HG02870 (cell line): ENCODE measurements around the gene HHIPL2.

Experiments used
- ATAC-seq: cut with Tn5 transposase; IDR thresholded peaks from one replicate; pipeline ENCODE4 v1.9.1; 2021; ENCODE audit warnings: mild to moderate bottlenecking, moderate library complexity; ENCODE audit not compliant: unreplicated experiment

The HHIPL2 gene

GRCh38 chr1:222547944-222548671 lies at the start of gene HHIPL2:
Gene HHIPL2, minus strand, starts transcription at chr1:222548104. Its CDS starts 60 bp downstream, at chr1:222548044.
- ATAC-seq = no peak

GRCh38 chr1:222596696-222597095 lies 48.8 kb upstream of the HHIPL2 start:
- ATAC-seq = no peak

DNA sequence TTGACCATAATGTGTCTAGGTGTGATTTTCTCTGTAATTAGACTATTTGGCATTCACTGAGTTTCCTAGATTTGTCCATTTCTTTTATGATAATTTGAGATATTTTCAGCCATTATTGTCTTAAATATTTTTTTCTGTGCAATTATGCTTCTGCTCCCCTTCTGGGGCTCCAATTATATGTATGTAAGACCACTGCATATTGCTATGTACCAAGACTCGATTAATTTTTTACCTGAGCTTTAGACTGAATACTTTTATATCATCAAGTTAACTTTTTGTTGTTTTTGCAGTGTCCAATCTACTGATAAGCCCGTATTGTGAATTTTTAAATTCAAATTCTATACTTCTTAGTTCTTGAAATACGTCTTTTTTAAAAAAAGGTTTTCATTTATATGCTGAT lies 46.9 kb upstream of the HHIPL2 start:
- no peak for ATAC-seq

DNA sequence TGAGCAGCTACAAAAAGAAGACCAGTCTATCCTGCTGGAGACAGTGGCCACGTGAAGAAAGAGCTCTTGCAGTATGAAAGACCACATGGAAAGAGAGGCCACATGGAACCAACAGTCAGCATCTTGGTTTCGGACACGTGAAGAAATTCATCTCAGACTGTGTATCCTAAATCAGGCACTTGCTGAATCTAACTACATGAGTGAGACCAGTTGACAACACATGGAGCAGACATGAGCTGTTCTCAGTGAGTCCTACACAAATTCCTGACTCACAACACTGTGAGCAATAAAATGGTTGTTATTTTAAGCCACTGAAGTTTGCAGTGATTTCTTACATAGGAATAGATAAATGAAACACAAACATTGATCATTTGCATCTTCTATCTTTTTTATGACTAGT lies 44.3 kb upstream of the HHIPL2 start:
- ATAC-seq = no peak

DNA sequence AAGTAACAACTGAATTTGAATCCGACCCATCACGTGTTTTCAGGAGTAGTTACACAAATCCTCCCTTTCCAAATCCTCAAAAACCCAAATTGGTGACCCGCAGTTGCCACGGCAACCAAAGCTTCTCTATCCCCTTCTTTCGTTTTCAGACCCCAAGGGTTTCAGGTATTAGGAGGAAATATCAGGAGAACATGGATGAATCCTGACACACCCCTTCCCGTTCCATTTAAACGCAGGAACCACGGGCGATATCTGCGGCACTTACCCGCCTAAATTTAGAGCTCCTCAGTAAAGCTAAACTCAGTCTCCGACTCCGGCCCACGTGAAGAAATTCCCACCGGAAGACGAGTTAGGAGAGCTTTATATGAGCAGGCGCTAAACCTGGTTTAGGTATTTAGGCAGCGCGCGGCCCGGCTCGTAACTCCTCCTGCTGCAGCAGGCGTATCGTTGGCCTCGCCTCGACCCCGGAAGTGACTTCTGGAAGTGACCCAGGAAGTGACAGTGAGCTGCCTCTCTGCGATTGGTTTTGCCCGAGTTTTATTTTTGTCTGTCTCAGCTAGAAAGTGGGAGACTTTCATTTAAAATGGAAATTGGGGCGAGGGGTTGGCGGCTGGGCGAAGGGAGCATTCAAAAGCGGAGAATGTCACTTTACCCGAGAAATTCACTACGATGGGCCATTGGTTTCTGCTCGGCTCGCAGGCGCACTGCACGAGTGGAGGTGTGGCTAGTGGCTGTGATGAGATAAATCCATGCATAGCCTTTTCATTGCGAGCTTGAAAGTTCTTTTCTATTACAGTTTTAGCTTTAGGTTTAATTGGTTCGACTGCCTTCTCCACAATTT lies 41.8 kb upstream of the HHIPL2 start, which contains the start of gene TAF1A:
TAF1A (minus strand) TSS at position 472 of the 841 bp plus-strand sequence.
- peak; percentile 100 for ATAC-seq

DNA sequence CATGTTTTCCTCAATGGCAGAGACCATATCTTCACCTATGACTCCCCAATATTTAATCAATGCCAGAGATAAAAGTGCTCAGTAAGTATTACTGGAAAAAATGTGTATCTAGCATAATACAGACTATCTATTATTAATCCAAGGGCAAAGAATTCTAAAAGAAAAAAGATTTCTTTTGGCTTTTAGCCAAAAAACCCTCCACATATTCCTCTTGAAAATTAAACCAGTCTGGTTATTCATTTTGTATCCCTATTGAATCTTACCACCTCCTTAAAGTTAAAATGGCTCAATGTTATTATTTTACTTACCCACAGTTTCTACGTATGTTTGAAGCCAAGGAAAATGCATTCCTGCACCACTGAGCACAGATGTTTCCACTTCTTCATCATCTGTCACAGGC lies 40.2 kb upstream of the HHIPL2 start:
- ATAC-seq = no peak

- ATAC-seq = no peak
Measured at GRCh38 chr1:222586842-222587241, 38.9 kb upstream of the HHIPL2 start.

DNA sequence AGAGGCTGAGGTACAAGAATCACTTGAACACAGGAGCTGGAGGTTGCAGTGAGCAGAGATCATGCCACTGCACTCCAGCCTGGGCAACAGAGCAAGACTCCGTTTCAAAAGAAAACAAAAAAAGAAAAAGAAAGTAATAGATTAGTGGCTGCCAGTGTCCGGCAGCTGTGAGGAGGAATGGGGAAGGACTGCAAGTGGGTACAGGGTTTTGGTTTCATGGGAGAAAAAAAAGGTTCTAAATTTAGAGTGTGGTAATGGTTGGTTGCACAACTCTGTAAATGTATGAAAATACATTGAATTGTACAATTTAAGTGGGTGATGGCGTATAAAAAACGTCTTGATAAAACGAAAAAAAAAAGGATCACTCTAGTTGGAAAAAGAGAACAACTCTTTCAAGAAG lies 35.2 kb upstream of the HHIPL2 start:
- ATAC-seq = peak; percentile 65

- peak; percentile 53 for ATAC-seq
Measured at GRCh38 chr1:222582099-222582774, 34.3 kb upstream of the HHIPL2 start.

GRCh38 chr1:222579316-222579715 lies 31.4 kb upstream of the HHIPL2 start:
- ATAC-seq = no peak

DNA sequence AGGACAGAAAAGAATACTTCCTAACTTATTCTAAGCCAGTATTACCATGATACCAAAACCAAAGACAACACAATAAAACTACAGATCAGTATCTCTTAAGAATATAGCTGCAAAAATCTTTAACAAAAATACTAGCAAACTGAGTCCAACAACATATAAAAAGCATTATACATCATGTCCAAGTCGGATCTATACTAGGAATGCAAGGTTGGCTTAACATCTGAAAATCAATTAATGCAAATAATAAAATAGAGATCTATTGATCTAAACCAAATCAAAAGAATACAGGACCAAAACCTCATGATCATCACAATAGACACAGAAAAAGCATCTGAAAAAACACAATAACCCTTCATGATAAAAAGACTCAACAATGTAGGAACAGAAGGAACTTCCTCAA lies 22.9 kb upstream of the HHIPL2 start:
- ATAC-seq = no peak

DNA sequence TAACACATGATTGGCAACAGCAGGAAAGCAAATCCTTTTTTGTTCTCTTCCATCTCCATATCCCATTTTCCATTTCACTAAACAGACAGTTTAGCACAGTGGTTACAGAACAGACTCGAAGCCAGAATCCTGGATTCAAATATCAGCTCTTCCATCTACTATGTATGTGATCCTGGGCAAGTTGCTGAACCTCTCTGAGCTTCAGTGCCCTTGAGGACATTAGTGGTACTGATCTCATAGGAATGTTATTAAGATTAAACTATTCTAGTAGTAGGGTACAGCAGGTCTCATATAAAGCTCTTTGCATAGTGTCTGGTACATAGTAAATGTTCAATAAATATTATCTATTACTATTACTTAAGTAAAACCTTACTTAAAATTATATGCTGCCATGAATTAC lies 13.8 kb upstream of the HHIPL2 start:
- ATAC-seq = no peak

GRCh38 chr1:222557574-222557973 lies 9.7 kb upstream of the HHIPL2 start:
- ATAC-seq = no peak

GRCh38 chr1:222557148-222557547 lies 9.2 kb upstream of the HHIPL2 start:
- ATAC-seq = no peak

- ATAC-seq = no peak
Measured at GRCh38 chr1:222555992-222556615, 8.2 kb upstream of the HHIPL2 start.

DNA sequence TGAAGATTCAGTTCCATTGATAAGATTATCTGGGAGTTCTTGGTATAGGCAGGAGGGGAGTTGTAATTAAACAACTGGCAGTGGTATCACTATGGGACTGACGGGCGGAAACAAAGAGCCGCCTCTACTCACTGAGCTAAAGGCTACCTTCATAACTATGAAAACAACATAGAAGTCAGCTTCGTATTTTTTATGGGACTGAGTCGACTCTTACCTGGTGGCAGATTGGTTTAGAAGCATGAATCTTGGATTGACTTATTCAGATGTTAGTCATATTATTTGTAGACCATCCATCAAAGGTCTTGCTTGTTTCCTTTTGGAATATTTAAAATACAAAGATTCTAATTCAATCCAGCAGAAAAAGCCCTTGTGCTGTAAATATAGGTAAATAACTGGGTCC lies 6.3 kb upstream of the HHIPL2 start:
- no peak for ATAC-seq

DNA sequence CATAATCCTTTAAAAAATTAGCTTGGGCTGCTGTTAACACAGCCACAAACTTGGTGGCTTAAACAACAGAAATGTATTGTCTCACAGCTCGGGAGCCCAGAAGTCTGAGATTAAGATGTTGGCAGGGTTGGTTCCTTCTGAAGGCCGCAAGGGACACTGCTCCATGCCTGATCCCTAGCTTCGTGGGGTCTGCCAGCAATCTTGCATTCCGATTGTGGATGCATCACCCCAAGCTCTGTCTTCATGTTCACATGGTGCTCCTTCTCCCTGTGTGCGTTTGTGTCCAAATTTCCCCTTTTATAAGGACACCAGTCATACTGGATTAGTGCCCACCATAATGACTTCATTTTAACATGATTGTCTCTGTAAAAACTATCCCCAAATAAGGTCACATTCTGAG lies 5.0 kb upstream of the HHIPL2 start:
- ATAC-seq = no peak

GRCh38 chr1:222547260-222547614 lies 667 bp downstream of the HHIPL2 start:
- ATAC-seq = no peak

GRCh38 chr1:222546548-222547259 lies 1.2 kb downstream of the HHIPL2 start:
- ATAC-seq = no peak

DNA sequence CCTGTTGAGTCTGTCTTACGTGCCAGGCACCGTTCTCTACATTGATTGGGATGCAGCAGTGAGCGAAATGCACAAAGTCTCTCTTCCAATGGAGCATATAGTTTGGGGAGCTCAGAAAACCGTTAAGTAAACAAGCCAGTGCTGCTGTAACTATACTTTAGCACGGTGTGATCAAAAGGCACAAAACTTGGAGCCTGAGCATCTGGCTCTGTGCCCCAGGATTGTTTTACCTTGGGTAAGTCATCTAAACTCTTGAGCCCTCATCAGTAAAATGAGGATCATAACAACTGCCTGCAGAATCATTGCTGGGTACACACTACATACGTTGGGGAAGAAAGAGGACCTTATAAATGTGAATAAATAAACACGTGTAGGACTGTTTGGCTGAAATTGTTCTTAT lies 1.8 kb downstream of the HHIPL2 start:
- no peak for ATAC-seq

- no peak for ATAC-seq
Measured at GRCh38 chr1:222543817-222544216, 4.1 kb downstream of the HHIPL2 start.
